ENCODE results near the gene NUP214.

DNA sequence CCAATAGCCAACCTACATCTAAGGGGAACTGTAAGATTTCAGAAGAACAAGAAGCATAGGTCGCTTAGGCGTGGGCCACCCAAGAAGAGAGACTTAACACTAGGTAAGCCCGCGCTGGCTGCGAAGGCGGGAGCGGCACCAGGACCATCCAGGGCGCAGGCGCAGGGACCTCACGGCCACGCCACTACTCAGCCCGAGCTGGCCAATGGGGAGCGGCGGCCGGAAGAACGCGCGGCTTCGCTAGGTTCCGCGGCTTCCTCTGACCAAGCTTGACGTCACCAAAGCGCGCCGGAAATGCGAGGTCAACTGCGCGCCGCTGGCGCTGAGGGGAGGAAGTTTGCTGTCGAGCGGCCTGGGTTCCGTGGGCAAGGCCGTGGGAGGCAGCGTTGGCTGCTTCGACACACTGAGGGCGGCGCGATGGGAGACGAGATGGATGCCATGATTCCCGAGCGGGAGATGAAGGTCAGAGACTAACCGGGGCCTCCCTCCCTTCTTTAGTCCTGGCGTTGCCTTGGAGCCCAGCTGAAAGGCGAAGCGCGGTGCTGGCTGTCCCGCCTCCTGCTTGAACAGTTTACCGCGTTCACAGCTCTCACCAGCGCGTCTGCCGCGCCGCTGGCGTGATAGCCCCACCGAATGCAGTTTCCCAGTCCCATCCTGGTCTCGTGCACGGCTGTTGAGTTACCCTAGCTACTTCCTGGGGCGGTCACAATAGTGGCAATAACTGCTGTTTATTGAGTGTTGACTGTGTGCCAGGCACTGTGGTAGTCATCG is at the start of gene NUP214:
- TF ChIP-seq TCF12 (IDR thresholded peaks at IDR 0.05) (no peak), SIN3A (IDR thresholded peaks at IDR 0.05; ENCODE audit: borderline replicate concordance, low read depth, low read length) (peak; percentile 83; the same call in 1 of the 2 replicates), YY1 (IDR thresholded peaks at IDR 0.05; ENCODE audit: low read depth) (peak; percentile 68; the same call in 1 of the 2 replicates), TAF1 (IDR thresholded peaks at IDR 0.05; ENCODE audit: borderline replicate concordance, low read depth, low read length) (peak; percentile 85; the same call in 1 of the 2 replicates), POLR2AphosphoS5 (IDR thresholded peaks at IDR 0.05; ENCODE audit: low read depth, low read length) (peak; percentile 94), RCOR1 (IDR thresholded peaks at IDR 0.05; ENCODE audit: low read length) (no peak), EP300 (IDR thresholded peaks at IDR 0.05; ENCODE audit: borderline replicate concordance in 1 of 2, low read depth in 1 of 2, low read length in 1 of 2) (no peak; a peak in 1 of 4 replicates)
- TF ChIP-seq, protein P1, sequence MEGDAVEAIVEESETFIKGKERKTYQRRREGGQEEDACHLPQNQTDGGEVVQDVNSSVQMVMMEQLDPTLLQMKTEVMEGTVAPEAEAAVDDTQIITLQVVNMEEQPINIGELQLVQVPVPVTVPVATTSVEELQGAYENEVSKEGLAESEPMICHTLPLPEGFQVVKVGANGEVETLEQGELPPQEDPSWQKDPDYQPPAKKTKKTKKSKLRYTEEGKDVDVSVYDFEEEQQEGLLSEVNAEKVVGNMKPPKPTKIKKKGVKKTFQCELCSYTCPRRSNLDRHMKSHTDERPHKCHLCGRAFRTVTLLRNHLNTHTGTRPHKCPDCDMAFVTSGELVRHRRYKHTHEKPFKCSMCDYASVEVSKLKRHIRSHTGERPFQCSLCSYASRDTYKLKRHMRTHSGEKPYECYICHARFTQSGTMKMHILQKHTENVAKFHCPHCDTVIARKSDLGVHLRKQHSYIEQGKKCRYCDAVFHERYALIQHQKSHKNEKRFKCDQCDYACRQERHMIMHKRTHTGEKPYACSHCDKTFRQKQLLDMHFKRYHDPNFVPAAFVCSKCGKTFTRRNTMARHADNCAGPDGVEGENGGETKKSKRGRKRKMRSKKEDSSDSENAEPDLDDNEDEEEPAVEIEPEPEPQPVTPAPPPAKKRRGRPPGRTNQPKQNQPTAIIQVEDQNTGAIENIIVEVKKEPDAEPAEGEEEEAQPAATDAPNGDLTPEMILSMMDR (IDR thresholded peaks at IDR 0.05) = no peak

Measured in SK-N-SH (cell line).